K562 treated with DMSO at 1 percent for 48 hours (cell line): Measurements from ENCODE around the gene OLFML2B. TPM values are rescaled to one million over a fixed set of nuclear protein-coding genes. Genes with fewer than 3 reads are reported as not detected.

ENCODE experiments used
- total RNA-seq: library from RNA; unstranded; fragments of 300-600 nt; gene quantifications from 2 replicates; pipeline ENCODE4 v1.2.3, GENCODE V29; 2022; ENCODE audit warnings: low replicate concordance; ENCODE audit errors: extremely low read depth

The OLFML2B gene
- total RNA-seq: not detected in 2 replicates

GRCh38 chr1:162023547-162024501, at the start of gene OLFML2B:
TSS of gene OLFML2B (minus strand) at chr1:162023869. CDS start at chr1:162023430, 439 bp downstream.

GRCh38 chr1:162069334-162070093, 45.8 kb upstream of the OLFML2B start, which contains the start of gene NOS1AP:
TSS of gene NOS1AP (plus strand) at chr1:162069691. CDS start at chr1:162070178, 487 bp downstream.

Other genes starting within 250 kb of the OLFML2B start
- gene NOS1AP, start 45.8 kb upstream of the OLFML2B start, total RNA-seq: not detected in 2 replicates